Left ventricle myocardium inferior (tissue), 1 donor: Measurements from ENCODE around the gene PRKAB2. TPM values are rescaled to one million over a fixed set of nuclear protein-coding genes. Genes with fewer than 3 reads are reported as not detected.

Experiments used
- DNase-seq: peaks from one replicate; pipeline ENCODE4 v3.0.0-alpha.2; 2020
- H3K27ac ChIP-seq: fragments of 200-600 bp; replicated peaks from 2 replicates; pipeline ENCODE4 v1.8.0; 2021
- H3K27me3 ChIP-seq: fragments of 200-600 bp; 2 replicates; pipeline ENCODE4 v1.8.0; 2021; ENCODE audit warnings: low read depth
- H3K36me3 ChIP-seq: fragments of 200-600 bp; 2 replicates; pipeline ENCODE4 v1.8.0; 2021
- H3K4me1 ChIP-seq: fragments of 200-600 bp; 2 replicates; pipeline ENCODE4 v1.8.0; 2021
- H3K4me3 ChIP-seq: fragments of 200-600 bp; 2 replicates; pipeline ENCODE4 v1.8.0; 2021; ENCODE audit warnings: mild to moderate bottlenecking, moderate library complexity
- H3K9me3 ChIP-seq: fragments of 200-600 bp; replicated peaks from 2 replicates; pipeline ENCODE4 v1.8.0; 2021
- CTCF ChIP-seq: fragments of 200-600 bp; IDR thresholded peaks from 2 replicates; pipeline ENCODE4 v1.8.0; 2021; ENCODE audit warnings: antibody characterized with exemption, mild to moderate bottlenecking, borderline replicate concordance
- intact Hi-C: fragments of 100-400 bp; cut with micrococcal nuclease; formaldehyde crosslinking; loops from one replicate; pipeline ENCODE4 v1.11.0; 2022
- total RNA-seq: library from RNA; stranded (reverse); fragmentation: NEBNext Ultra II Directional; extraction: Animal tissue kit (Norgen Biotek cat#: 25700); gene quantifications from one replicate; pipeline ENCODE4 v1.2.1, GENCODE V29; 2021
- donor health status: DM: no; HTN: yes; CAD: no; lungs with severe emphysema.

Gene PRKAB2
- total RNA-seq, 1 donor from 2014 or later: 37.8 TPM

GRCh38 chr1:147105909-147106308 is 66.4 kb downstream of the PRKAB2 start:
- no peaks in the 10 kb centered on the region for H3K36me3 ChIP-seq
- peaks cover 79% of the 10 kb centered on the region for H3K27me3 ChIP-seq
- no peak for TF ChIP-seq CTCF
- intact Hi-C loops: no loop called here
- H3K4me1 ChIP-seq: no peaks in the 10 kb centered on the region
- H3K4me3 ChIP-seq: no peak overlapping the region
- no peak for DNase-seq
- H3K27ac ChIP-seq: no peak overlapping the region
- no peaks in the 10 kb centered on the region for H3K9me3 ChIP-seq

Other genes starting within 250 kb of the PRKAB2 start
- 2.5 TPM for gene NBPF12, start 234.1 kb downstream of the PRKAB2 start, total RNA-seq
- gene FMO5, start 52.9 kb upstream of the PRKAB2 start, total RNA-seq: 3.2 TPM
- 7.6 TPM for gene CHD1L, start 70.2 kb upstream of the PRKAB2 start, total RNA-seq